Heart left ventricle (tissue), 16 donors: ENCODE data around the gene MID2. TPM values are rescaled to one million over a fixed set of nuclear protein-coding genes. Genes with fewer than 3 reads are reported as not detected.

ENCODE experiments used
- ATAC-seq, 4 donors: fragments of 200-7000 bp; cut with Tn5 transposase; one replicate each; pipeline ENCODE4 v1.9.1; 2020 to 2022; ENCODE audit warnings: moderate library complexity in 4 of 4, mild to moderate bottlenecking in 3 of 4, moderate number of reproducible peaks in 1 of 4
- DNase-seq, 5 donors: peaks; one replicate each; pipeline ENCODE4 v3.0.0-alpha.2; 2020
- H3K27ac ChIP-seq, 12 donors: fragments of 200-600 bp; sonication (generic) in 4 of 12; one replicate each; pipeline versions ENCODE4 v1.5.0 to v1.8.0; 2016 to 2022; ENCODE audit warnings: mild to moderate bottlenecking in 2 of 12
- H3K27me3 ChIP-seq, 9 donors: fragments of 200-600 bp; sonication (generic) in 2 of 9; one replicate each; pipeline versions ENCODE4 v1.5.1 to v1.8.0; 2016 to 2022; ENCODE audit warnings: mild to moderate bottlenecking in 3 of 9
- H3K36me3 ChIP-seq, 9 donors: fragments of 200-600 bp; sonication (generic) in 2 of 9; one replicate each; pipeline versions ENCODE4 v1.5.0 to v1.8.0; 2018 to 2022; ENCODE audit warnings: mild to moderate bottlenecking in 2 of 9
- H3K4me1 ChIP-seq, 12 donors: fragments of 200-600 bp; sonication (generic) in 4 of 12; one replicate each; pipeline versions ENCODE4 v1.5.0 to v1.8.0; 2016 to 2022; ENCODE audit warnings: mild to moderate bottlenecking in 3 of 12
- H3K4me3 ChIP-seq, 12 donors: fragments of 200-600 bp; sonication (generic) in 4 of 12; one replicate each; pipeline versions ENCODE4 v1.5.0 to v1.8.0; 2017 to 2022; ENCODE audit warnings: mild to moderate bottlenecking in 9 of 12, moderate library complexity in 4 of 12
- H3K9me3 ChIP-seq, 12 donors: fragments of 200-600 bp; sonication (generic) in 4 of 12; one replicate each; pipeline versions ENCODE4 v1.5.0 to v1.8.0; 2016 to 2022; ENCODE audit warnings: mild to moderate bottlenecking in 1 of 12
- POLR2A ChIP-seq, 2 donors: fragments of 450-650 bp; IDR thresholded peaks; one replicate each; pipeline ENCODE4 v1.6.1; 2017; ENCODE audit warnings: antibody characterized with exemption in 2 of 2, mild to moderate bottlenecking in 2 of 2, moderate library complexity in 2 of 2
- WGBS, 4 donors: extraction: QIAGEN DNeasy Blood & Tissue Kit in 2 of 4; methylation state at CpG; one replicate each; pipeline versions ENCODE4 v1.1.5 to v1.1.7; 2013 to 2018; 5-methylcytosine and 5-hydroxymethylcytosine counted together
- intact Hi-C, 10 donors: fragments of 100-400 bp; cut with DNase I; formaldehyde crosslinking; loops; one replicate each; pipeline versions ENCODE4 v1.11.1 to v1.14.2; 2022
- polyA plus RNA-seq, 2 donors: library from polyadenylated mRNA; stranded (reverse); fragments of 200-250 nt; gene quantifications; one replicate each; pipeline ENCODE4 v1.2.3, GENCODE V29; 2013
- total RNA-seq, 9 donors: library from RNA; depleted of rRNA in 2 of 9; stranded (reverse); fragments of >200 nt in 2 of 9; fragmentation: NEBNext Ultra II Directional in 3 of 9; extraction: Animal tissue kit (Norgen Biotek cat#: 25700) in 3 of 9; gene quantifications; one replicate each; pipeline versions ENCODE4 v1.1.0 to v1.2.4, GENCODE V29; 2016 to 2023
- TF ChIP-seq, protein P1 (sequence below), 12 donors: fragments of 200-600 bp; sonication (generic) in 4 of 12; IDR thresholded peaks; one replicate each; pipeline versions ENCODE4 v1.5.0 to v1.8.0; 2018 to 2022; ENCODE audit warnings: antibody characterized with exemption in 12 of 12, mild to moderate bottlenecking in 5 of 12
- donor health status: ischemic (EF 13 %, LVEDD 7.1; RV severe dilation, severe dysfunction).
- donor health status: healthy with polysubstance abuse.
- donor health status: DM: no; HTN: yes; CAD: no.
- donor health status: DM: no; HTN: no; CAD: no.
- donor health status: ischemic (EF 25% LVEDD 6.9; RV normal size, moderate dysfunction).
- donor health status: ischemic (EF 25% LVEDD 5.7; RV mildly dilated, moderate dysfunction).
- donor health status: healthy.
- donor health status: DM: yes; HTN: yes; CAD: no.
- donor health status: ischemic (EF 35%, LVEDD 5.7; RV mildly dilated, moderate dysfunction).
- donor health status: nonischemic (EF 11% LVEDD 7.7; RV severe dilation, severe dysfunction).
- donor health status: DM: yes; HTN: yes; CAD: no.
- donor health status: PGD.
- donor health status: ischemic (EF 29% LVEDD 5.4; RV normal size, mild dysfunction).
- donor health status: nonischemic (EF 23%, LVEDD 6.1; RV moderate dilation, normal function).

MID2 gene
- total and polyA plus RNA-seq, 11 donors: 0.53 to 16.2 (median 4.2) TPM

DNA sequence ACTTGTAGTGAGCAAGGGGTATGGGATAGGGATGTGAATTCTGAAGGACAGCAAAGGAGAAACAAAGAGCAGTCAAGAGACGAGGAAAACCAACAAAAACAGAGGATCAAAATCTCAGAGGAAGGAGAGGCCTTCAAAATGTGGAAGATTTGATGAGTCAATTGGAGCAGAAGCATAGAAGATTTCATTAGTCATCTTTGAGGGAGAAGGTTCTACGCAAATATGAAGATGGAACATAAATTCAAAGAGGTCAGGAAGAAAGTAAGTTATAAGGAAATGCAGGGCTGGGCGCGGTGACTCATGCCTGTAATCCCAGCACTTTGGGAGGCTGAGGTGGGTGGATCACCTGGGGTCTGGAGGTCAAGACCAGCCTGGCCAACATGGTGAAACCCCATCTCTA is 35.4 kb downstream of the MID2 start:
- DNase-seq: no peak

DNA sequence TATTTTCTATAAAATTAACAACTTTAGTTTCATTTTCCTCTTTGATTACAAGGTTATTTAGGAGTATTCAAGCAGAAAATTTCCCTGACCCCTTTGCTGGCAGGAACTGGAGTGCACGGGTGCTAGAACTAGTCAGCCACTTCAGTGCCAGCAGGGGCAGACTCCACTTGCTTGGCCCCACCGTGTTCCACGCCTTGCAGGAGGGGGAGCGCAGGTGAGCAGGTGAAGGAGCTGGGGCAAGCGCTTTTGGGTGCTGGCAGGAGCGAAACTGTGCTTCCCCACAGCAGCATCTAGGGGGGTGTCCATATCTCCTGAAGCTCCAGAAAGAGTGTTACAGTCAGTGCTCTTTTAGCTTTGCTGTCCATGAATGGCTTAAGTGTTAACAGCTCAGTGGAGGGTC is 45.5 kb downstream of the MID2 start:
- intact Hi-C loops: no loop called here
- Histone ChIP-seq H3K36me3 (no peaks in the 10 kb centered on the region), H3K27ac (no peak overlapping the region), H3K27me3 (peaks cover 0 to 20% (median 0%) of the 10 kb centered on the region in 9 donors), H3K4me3 (no peak overlapping the region), H3K4me1 (no peaks in the 10 kb centered on the region), H3K9me3 (peaks cover 0 to 4% (median 0%) of the 10 kb centered on the region in 12 donors)
- ATAC-seq (no peak), DNase-seq (no peak)
- TF ChIP-seq, protein P1, sequence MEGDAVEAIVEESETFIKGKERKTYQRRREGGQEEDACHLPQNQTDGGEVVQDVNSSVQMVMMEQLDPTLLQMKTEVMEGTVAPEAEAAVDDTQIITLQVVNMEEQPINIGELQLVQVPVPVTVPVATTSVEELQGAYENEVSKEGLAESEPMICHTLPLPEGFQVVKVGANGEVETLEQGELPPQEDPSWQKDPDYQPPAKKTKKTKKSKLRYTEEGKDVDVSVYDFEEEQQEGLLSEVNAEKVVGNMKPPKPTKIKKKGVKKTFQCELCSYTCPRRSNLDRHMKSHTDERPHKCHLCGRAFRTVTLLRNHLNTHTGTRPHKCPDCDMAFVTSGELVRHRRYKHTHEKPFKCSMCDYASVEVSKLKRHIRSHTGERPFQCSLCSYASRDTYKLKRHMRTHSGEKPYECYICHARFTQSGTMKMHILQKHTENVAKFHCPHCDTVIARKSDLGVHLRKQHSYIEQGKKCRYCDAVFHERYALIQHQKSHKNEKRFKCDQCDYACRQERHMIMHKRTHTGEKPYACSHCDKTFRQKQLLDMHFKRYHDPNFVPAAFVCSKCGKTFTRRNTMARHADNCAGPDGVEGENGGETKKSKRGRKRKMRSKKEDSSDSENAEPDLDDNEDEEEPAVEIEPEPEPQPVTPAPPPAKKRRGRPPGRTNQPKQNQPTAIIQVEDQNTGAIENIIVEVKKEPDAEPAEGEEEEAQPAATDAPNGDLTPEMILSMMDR (IDR thresholded peaks at IDR 0.05): no peak
- no peak for TF ChIP-seq POLR2A (IDR thresholded peaks at IDR 0.05)
- WGBS, 4 donors: 76 to 95% (median 87%) methylated on average over 6 of the region's 6 CpGs

More for the DNA sequence above, 35.4 kb downstream of the MID2 start:
- TF ChIP-seq, protein P1 (IDR thresholded peaks at IDR 0.05): no peak
- TF ChIP-seq POLR2A (IDR thresholded peaks at IDR 0.05): no peak
- peaks cover 0 to 51% (median 0%) of the 10 kb centered on the region in 9 donors for H3K27me3 ChIP-seq
- H3K27ac ChIP-seq: no peak overlapping the region
- no peaks in the 10 kb centered on the region for H3K4me1 ChIP-seq
- ATAC-seq: no peak
- H3K4me3 ChIP-seq: no peak overlapping the region
- 81 to 98% (median 88%) methylated on average over 4 of the region's 4 CpGs for WGBS, 4 donors
- intact Hi-C loops: no loop called here
- H3K9me3 ChIP-seq: no peaks in the 10 kb centered on the region
- H3K36me3 ChIP-seq: no peaks in the 10 kb centered on the region

DNA sequence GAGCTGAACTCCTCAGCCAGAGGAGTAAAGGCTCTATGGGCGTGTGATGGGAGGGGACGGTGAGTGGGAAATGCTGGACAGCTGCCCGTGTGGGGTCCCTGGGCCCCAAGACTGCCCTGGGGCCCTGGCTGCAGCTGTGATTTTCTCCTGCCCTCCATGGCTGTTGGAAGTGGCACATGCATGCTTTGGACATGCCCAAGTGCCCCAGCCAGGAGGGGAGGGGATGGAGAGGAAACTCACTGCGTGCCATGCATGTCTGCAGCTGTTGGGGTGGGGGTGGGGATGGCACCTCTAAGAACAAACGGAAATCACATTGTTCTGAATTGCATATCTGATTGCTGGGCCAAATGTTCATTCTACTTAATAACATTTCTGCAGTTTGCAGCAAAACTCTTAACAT is 52.4 kb downstream of the MID2 start:
- peaks cover 0 to 14% (median 0%) of the 10 kb centered on the region in 9 donors for H3K27me3 ChIP-seq
- DNase-seq (no peak), ATAC-seq (no peak)
- H3K4me3 ChIP-seq: no peak overlapping the region
- intact Hi-C loops: no loop called here
- no peaks in the 10 kb centered on the region for H3K4me1 ChIP-seq
- H3K36me3 ChIP-seq: no peaks in the 10 kb centered on the region
- no peak for TF ChIP-seq POLR2A (IDR thresholded peaks at IDR 0.05)
- 59 to 73% (median 69%) methylated on average over 5 of the region's 5 CpGs for WGBS, 4 donors
- no peak overlapping the region for H3K27ac ChIP-seq
- peaks cover 0 to 5% (median 0%) of the 10 kb centered on the region in 12 donors for H3K9me3 ChIP-seq

DNA sequence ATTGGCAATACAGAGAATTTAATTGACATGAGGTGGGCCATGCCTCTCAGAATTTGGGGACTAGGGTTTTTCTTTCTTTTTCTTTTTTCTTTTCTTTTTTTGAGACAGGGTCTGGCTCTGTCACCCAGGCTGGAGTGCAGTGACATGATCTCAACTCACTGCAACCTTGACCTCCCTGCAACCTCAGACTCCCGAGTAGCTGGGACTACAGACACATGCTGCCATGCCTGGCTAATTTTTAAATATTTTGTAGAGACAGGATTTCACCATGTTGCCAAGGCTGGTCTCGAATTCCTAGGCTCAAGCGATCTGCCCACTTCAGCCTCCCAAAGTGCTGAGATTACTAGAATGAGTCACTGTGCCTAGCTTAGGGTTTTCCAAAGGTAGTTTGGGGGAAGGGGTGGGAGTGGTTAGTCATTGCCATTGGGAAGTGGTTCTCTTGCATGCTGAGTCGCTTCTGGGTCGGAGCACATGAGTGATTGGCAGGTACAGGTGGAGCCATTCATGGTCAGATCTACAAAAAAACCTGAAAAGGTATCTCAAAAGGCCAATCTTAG is 54.5 kb downstream of the MID2 start:
- TF ChIP-seq, protein P1 (IDR thresholded peaks at IDR 0.05): no peak
- no peak for TF ChIP-seq POLR2A (IDR thresholded peaks at IDR 0.05)
- intact Hi-C loops: no loop called here
- H3K4me3 ChIP-seq: no peak overlapping the region
- no peaks in the 10 kb centered on the region for H3K4me1 ChIP-seq
- H3K9me3 ChIP-seq: peaks cover 0 to 5% (median 0%) of the 10 kb centered on the region in 12 donors
- peaks cover 0 to 6% (median 0%) of the 10 kb centered on the region in 9 donors for H3K27me3 ChIP-seq
- ATAC-seq (no peak), DNase-seq (no peak)
- no peaks in the 10 kb centered on the region for H3K36me3 ChIP-seq
- WGBS, 4 donors: 70 to 97% (median 86%) methylated on average over 5 of the region's 5 CpGs
- no peak overlapping the region for H3K27ac ChIP-seq
